ENCODE data around the gene MARK1. TPM values are rescaled to one million over a fixed set of nuclear protein-coding genes. Genes with fewer than 3 reads are reported as not detected.

Gene MARK1
- total RNA-seq, 1 experiment from 2014 or later, result 0.05 TPM

DNA sequence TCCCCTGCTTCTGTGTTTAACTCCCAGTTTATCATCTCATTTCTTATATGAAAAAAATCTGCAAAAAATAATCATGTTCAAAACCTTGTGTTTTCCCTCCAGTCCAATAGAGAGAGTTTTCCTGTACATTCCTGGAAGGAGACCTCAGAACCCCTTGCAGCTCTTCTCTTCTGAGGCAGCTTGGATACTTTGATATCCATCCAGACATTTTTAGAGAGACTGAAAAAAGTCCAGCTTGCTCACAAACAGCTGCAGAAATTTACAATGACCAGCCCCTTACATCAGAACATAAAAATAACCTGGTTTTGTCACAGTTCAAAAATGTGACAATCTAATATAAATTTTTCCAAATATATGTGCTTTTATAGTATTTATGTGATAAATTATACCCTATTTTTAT is 88.9 kb downstream of the MARK1 start:
- BruUV-seq (replicated peaks), result no TSS peak
- no peak for DNase-seq
- Histone ChIP-seq H3K9me3 (no peaks in the 10 kb centered on the region), H3K27me3 (replicated peaks; ENCODE audit: control insufficient read depth, insufficient read depth, low read length) (no peaks in the 10 kb centered on the region), H3K4me1 (no peaks in the 10 kb centered on the region), H3K4me3 (ENCODE audit: low read depth, low read length) (no peak overlapping the region), H3K36me3 (ENCODE audit: control insufficient read depth, insufficient read depth, low read length) (no peaks in the 10 kb centered on the region)
- no peak overlapping the region for H3K4me3 Mint-ChIP-seq (ENCODE audit: unreplicated experiment)
- no peaks in the 10 kb centered on the region for H3K9me3 Mint-ChIP-seq (ENCODE audit: unreplicated experiment)
- CTCF ChIA-PET, result no interaction called here
- TF ChIP-seq, protein P1, sequence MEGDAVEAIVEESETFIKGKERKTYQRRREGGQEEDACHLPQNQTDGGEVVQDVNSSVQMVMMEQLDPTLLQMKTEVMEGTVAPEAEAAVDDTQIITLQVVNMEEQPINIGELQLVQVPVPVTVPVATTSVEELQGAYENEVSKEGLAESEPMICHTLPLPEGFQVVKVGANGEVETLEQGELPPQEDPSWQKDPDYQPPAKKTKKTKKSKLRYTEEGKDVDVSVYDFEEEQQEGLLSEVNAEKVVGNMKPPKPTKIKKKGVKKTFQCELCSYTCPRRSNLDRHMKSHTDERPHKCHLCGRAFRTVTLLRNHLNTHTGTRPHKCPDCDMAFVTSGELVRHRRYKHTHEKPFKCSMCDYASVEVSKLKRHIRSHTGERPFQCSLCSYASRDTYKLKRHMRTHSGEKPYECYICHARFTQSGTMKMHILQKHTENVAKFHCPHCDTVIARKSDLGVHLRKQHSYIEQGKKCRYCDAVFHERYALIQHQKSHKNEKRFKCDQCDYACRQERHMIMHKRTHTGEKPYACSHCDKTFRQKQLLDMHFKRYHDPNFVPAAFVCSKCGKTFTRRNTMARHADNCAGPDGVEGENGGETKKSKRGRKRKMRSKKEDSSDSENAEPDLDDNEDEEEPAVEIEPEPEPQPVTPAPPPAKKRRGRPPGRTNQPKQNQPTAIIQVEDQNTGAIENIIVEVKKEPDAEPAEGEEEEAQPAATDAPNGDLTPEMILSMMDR (IDR thresholded peaks at IDR 0.05; ENCODE audit: insufficient read depth in 1 of 2, low read depth in 1 of 2, low read length in 1 of 2, severe bottlenecking in 1 of 2, unreplicated experiment in 1 of 2), result no peak
- peaks cover 9% of the 10 kb centered on the region for H3K27me3 Mint-ChIP-seq (ENCODE audit: insufficient read depth, unreplicated experiment)
- H3K4me1 Mint-ChIP-seq (ENCODE audit: low read depth, unreplicated experiment), result no peaks in the 10 kb centered on the region
- no peaks in the 10 kb centered on the region for H3K36me3 Mint-ChIP-seq (ENCODE audit: insufficient read depth, unreplicated experiment)
- POLR2A ChIA-PET, result no interaction called here
- H3K27ac Mint-ChIP-seq (ENCODE audit: unreplicated experiment), result no peak overlapping the region
- intact Hi-C loops (cut with micrococcal nuclease; ENCODE audit: unreplicated experiment), result no loop called here

DNA sequence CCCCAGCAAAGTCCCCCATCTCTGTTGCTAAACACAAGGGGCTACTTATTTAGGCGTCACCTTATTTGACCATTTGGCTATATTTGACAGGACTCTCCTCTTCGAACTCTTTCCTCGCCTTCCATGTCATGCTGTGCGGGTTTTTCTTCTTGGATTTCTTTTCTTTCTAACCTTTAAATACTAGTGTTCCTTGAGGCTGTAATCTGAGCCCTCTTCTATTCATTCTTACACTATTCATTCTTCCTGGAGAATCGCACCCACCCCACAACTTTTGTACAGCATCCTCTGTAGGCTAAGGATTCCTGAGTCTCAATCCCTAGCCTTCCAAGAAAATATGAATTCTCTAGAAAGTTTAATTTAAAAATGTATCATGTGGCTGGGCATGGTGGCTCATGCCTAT is 100.5 kb downstream of the MARK1 start:
- H3K4me1 ChIP-seq, result no peaks in the 10 kb centered on the region
- POLR2A ChIA-PET, result no interaction called here
- no peak overlapping the region for H3K4me3 Mint-ChIP-seq (ENCODE audit: unreplicated experiment)
- no peaks in the 10 kb centered on the region for H3K36me3 Mint-ChIP-seq (ENCODE audit: insufficient read depth, unreplicated experiment)
- no peak overlapping the region for H3K27ac Mint-ChIP-seq (ENCODE audit: unreplicated experiment)
- BruUV-seq (replicated peaks), result no TSS peak
- no peak for DNase-seq
- no peaks in the 10 kb centered on the region for H3K4me1 Mint-ChIP-seq (ENCODE audit: low read depth, unreplicated experiment)
- H3K9me3 ChIP-seq, result no peaks in the 10 kb centered on the region
- H3K27me3 Mint-ChIP-seq (ENCODE audit: insufficient read depth, unreplicated experiment), result peaks cover 26% of the 10 kb centered on the region
- TF ChIP-seq, protein P1 (IDR thresholded peaks at IDR 0.05; ENCODE audit: insufficient read depth in 1 of 2, low read depth in 1 of 2, low read length in 1 of 2, severe bottlenecking in 1 of 2, unreplicated experiment in 1 of 2), result no peak
- no peaks in the 10 kb centered on the region for H3K36me3 ChIP-seq (ENCODE audit: control insufficient read depth, insufficient read depth, low read length)
- no peaks in the 10 kb centered on the region for H3K9me3 Mint-ChIP-seq (ENCODE audit: unreplicated experiment)
- CTCF ChIA-PET, result no interaction called here
- peaks cover 1% of the 10 kb centered on the region; the same call in 1 of the 2 replicates for H3K27me3 ChIP-seq (replicated peaks; ENCODE audit: control insufficient read depth, insufficient read depth, low read length)
- intact Hi-C loops (cut with micrococcal nuclease; ENCODE audit: unreplicated experiment), result no loop called here
- H3K4me3 ChIP-seq (ENCODE audit: low read depth, low read length), result no peak overlapping the region

DNA sequence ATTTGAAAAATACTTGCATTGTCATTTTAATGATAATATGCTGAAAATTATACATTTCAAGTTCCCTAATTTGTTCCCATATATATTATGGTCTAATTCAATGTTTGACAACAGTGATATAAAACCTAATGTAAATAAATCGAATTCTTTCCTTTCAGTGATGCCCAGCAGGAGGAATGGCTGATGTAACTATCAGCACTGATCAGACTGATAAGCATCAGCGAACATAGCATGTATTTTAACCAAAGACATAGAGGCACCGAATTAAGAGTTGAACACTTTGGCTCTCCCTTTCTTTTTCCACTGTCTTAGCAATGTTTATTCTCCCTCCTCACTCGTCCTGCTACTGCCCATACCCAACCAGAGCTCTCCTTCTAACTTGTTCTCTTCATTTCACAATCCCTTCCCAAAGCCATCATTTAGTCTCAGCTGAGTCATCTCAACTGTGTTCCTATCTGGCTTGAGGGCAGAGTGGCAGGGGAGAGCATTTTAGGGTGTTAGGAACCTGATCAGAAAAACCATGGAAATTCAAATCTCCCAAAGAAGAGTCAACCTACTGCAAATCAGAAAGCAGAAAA is 103.4 kb downstream of the MARK1 start:
- H3K9me3 ChIP-seq, result no peaks in the 10 kb centered on the region
- no TSS peak for BruUV-seq (replicated peaks)
- H3K4me1 ChIP-seq, result no peaks in the 10 kb centered on the region
- intact Hi-C loops (cut with micrococcal nuclease; ENCODE audit: unreplicated experiment), result no loop called here
- DNase-seq, result no peak
- H3K4me3 ChIP-seq (ENCODE audit: low read depth, low read length), result no peak overlapping the region
- Mint-ChIP-seq H3K27ac (ENCODE audit: unreplicated experiment) (no peak overlapping the region), H3K4me1 (ENCODE audit: low read depth, unreplicated experiment) (no peaks in the 10 kb centered on the region), H3K36me3 (ENCODE audit: insufficient read depth, unreplicated experiment) (no peaks in the 10 kb centered on the region), H3K9me3 (ENCODE audit: unreplicated experiment) (no peaks in the 10 kb centered on the region), H3K27me3 (ENCODE audit: insufficient read depth, unreplicated experiment) (peaks cover 20% of the 10 kb centered on the region), H3K4me3 (ENCODE audit: unreplicated experiment) (no peak overlapping the region)
- ChIA-PET POLR2A (no interaction called here), CTCF (no interaction called here)
- TF ChIP-seq, protein P1 (IDR thresholded peaks at IDR 0.05; ENCODE audit: insufficient read depth in 1 of 2, low read depth in 1 of 2, low read length in 1 of 2, severe bottlenecking in 1 of 2, unreplicated experiment in 1 of 2), result no peak
- peaks cover 1% of the 10 kb centered on the region; the same call in 1 of the 2 replicates for H3K27me3 ChIP-seq (replicated peaks; ENCODE audit: control insufficient read depth, insufficient read depth, low read length)
- no peaks in the 10 kb centered on the region for H3K36me3 ChIP-seq (ENCODE audit: control insufficient read depth, insufficient read depth, low read length)

All from Caco-2 (cell line).